ENCODE measurements around the gene CRBN.

Gene CRBN

GRCh38 chr3:3107858-3108257 lies 71.6 kb downstream of the CRBN start:
- H3K79me2 ChIP-seq (ENCODE audit: control insufficient read depth, insufficient read depth, low read length, poor library complexity), result no peaks in the 10 kb centered on the region
- H3K79me1 ChIP-seq (ENCODE audit: low read length), result no peaks in the 10 kb centered on the region
- H2AK5ac ChIP-seq (ENCODE audit: low read length), result no peak overlapping the region
- no peak overlapping the region for H3K27ac ChIP-seq (ENCODE audit: low read depth, low read length)
- no peaks in the 10 kb centered on the region for H3K27me3 ChIP-seq (ENCODE audit: insufficient read depth, low read length)
- H3K14ac ChIP-seq (ENCODE audit: low read length), result no peak overlapping the region
- H3K4me1 ChIP-seq (ENCODE audit: control insufficient read depth in 1 of 2, insufficient read depth in 2 of 2, low read length in 2 of 2), result no peaks in the 10 kb centered on the region
- H3K4me3 ChIP-seq (ENCODE audit: low read depth, low read length), result no peak overlapping the region
- H4K91ac ChIP-seq (ENCODE audit: low read depth, low read length), result no peak overlapping the region
- H2AFZ ChIP-seq (ENCODE audit: insufficient read depth, low read length, poor library complexity), result no peak overlapping the region
- no peak overlapping the region for H3K9ac ChIP-seq (ENCODE audit: low read length)
- no peak overlapping the region for H2BK120ac ChIP-seq (ENCODE audit: insufficient read depth, low read length, poor library complexity)
- no peaks in the 10 kb centered on the region for H3K9me3 ChIP-seq (ENCODE audit: insufficient read depth, low read depth, low read length)
- H3K36me3 ChIP-seq (ENCODE audit: control insufficient read depth in 1 of 2, insufficient read depth in 2 of 2, low read length in 2 of 2), result no peaks in the 10 kb centered on the region
- H2BK5ac ChIP-seq (ENCODE audit: low read depth, low read length, poor library complexity), result no peak overlapping the region
- H4K8ac ChIP-seq (ENCODE audit: low read depth, low read length), result no peak overlapping the region
- WGBS (ENCODE audit: extremely low coverage, insufficient coverage, insufficient read length), result no CpG with 5 or more reads among the region's 3 CpGs
- no peak overlapping the region for H3K18ac ChIP-seq (ENCODE audit: low read length)
- no peak overlapping the region for H3K4ac ChIP-seq (ENCODE audit: low read depth, low read length)
- H2BK12ac ChIP-seq (ENCODE audit: low read length), result no peak overlapping the region
- H3K23ac ChIP-seq (ENCODE audit: low read length), result no peak overlapping the region
- no peak overlapping the region for H3K4me2 ChIP-seq (ENCODE audit: low read length)
- no peak overlapping the region for H4K12ac ChIP-seq (ENCODE audit: low read depth, low read length)
- DNase-seq, result no peak

GRCh38 chr3:3107181-3107580 lies 72.3 kb downstream of the CRBN start:
- H2BK120ac ChIP-seq (ENCODE audit: insufficient read depth, low read length, poor library complexity), result no peak overlapping the region
- no peak overlapping the region for H3K4me3 ChIP-seq (ENCODE audit: low read depth, low read length)
- H4K91ac ChIP-seq (ENCODE audit: low read depth, low read length), result no peak overlapping the region
- no peak overlapping the region for H4K12ac ChIP-seq (ENCODE audit: low read depth, low read length)
- H3K79me2 ChIP-seq (ENCODE audit: control insufficient read depth, insufficient read depth, low read length, poor library complexity), result no peaks in the 10 kb centered on the region
- no peak overlapping the region for H2BK5ac ChIP-seq (ENCODE audit: low read depth, low read length, poor library complexity)
- no peaks in the 10 kb centered on the region for H3K4me1 ChIP-seq (ENCODE audit: control insufficient read depth in 1 of 2, insufficient read depth in 2 of 2, low read length in 2 of 2)
- H3K4ac ChIP-seq (ENCODE audit: low read depth, low read length), result no peak overlapping the region
- no peaks in the 10 kb centered on the region for H3K79me1 ChIP-seq (ENCODE audit: low read length)
- no peak overlapping the region for H3K18ac ChIP-seq (ENCODE audit: low read length)
- H4K8ac ChIP-seq (ENCODE audit: low read depth, low read length), result no peak overlapping the region
- H2BK12ac ChIP-seq (ENCODE audit: low read length), result no peak overlapping the region
- no peak for DNase-seq
- H3K9ac ChIP-seq (ENCODE audit: low read length), result no peak overlapping the region
- H3K36me3 ChIP-seq (ENCODE audit: control insufficient read depth in 1 of 2, insufficient read depth in 2 of 2, low read length in 2 of 2), result no peaks in the 10 kb centered on the region
- no peak overlapping the region for H3K4me2 ChIP-seq (ENCODE audit: low read length)
- no CpG with 5 or more reads among the region's 3 CpGs for WGBS (ENCODE audit: extremely low coverage, insufficient coverage, insufficient read length)
- H3K23ac ChIP-seq (ENCODE audit: low read length), result no peak overlapping the region
- no peak overlapping the region for H3K27ac ChIP-seq (ENCODE audit: low read depth, low read length)
- H3K27me3 ChIP-seq (ENCODE audit: insufficient read depth, low read length), result no peaks in the 10 kb centered on the region
- no peaks in the 10 kb centered on the region for H3K9me3 ChIP-seq (ENCODE audit: insufficient read depth, low read depth, low read length)
- H2AK5ac ChIP-seq (ENCODE audit: low read length), result no peak overlapping the region
- H2AFZ ChIP-seq (ENCODE audit: insufficient read depth, low read length, poor library complexity), result no peak overlapping the region
- H3K14ac ChIP-seq (ENCODE audit: low read length), result no peak overlapping the region

- Histone ChIP-seq H2AFZ (ENCODE audit: insufficient read depth, low read length, poor library complexity) (no peak overlapping the region), H3K23ac (ENCODE audit: low read length) (no peak overlapping the region), H3K4me3 (ENCODE audit: low read depth, low read length) (no peak overlapping the region), H2AK5ac (ENCODE audit: low read length) (no peak overlapping the region), H3K4ac (ENCODE audit: low read depth, low read length) (no peak overlapping the region), H3K79me2 (ENCODE audit: control insufficient read depth, insufficient read depth, low read length, poor library complexity) (no peaks in the 10 kb centered on the region), H3K36me3 (ENCODE audit: control insufficient read depth in 1 of 2, insufficient read depth in 2 of 2, low read length in 2 of 2) (no peaks in the 10 kb centered on the region), H3K18ac (ENCODE audit: low read length) (no peak overlapping the region), H3K9ac (ENCODE audit: low read length) (no peak overlapping the region), H4K91ac (ENCODE audit: low read depth, low read length) (no peak overlapping the region), H3K79me1 (ENCODE audit: low read length) (no peaks in the 10 kb centered on the region), H4K12ac (ENCODE audit: low read depth, low read length) (no peak overlapping the region), H3K4me2 (ENCODE audit: low read length) (no peak overlapping the region), H3K4me1 (ENCODE audit: control insufficient read depth in 1 of 2, insufficient read depth in 2 of 2, low read length in 2 of 2) (no peaks in the 10 kb centered on the region), H4K8ac (ENCODE audit: low read depth, low read length) (no peak overlapping the region), H2BK120ac (ENCODE audit: insufficient read depth, low read length, poor library complexity) (no peak overlapping the region), H3K27ac (ENCODE audit: low read depth, low read length) (no peak overlapping the region), H2BK5ac (ENCODE audit: low read depth, low read length, poor library complexity) (no peak overlapping the region), H3K14ac (ENCODE audit: low read length) (no peak overlapping the region), H2BK12ac (ENCODE audit: low read length) (no peak overlapping the region), H3K27me3 (ENCODE audit: insufficient read depth, low read length) (no peaks in the 10 kb centered on the region), H3K9me3 (ENCODE audit: insufficient read depth, low read depth, low read length) (no peaks in the 10 kb centered on the region)
- no CpG with 5 or more reads among the region's 4 CpGs for WGBS (ENCODE audit: extremely low coverage, insufficient coverage, insufficient read length)
- DNase-seq, result no peak
Measured at GRCh38 chr3:3105815-3106214, 73.7 kb downstream of the CRBN start.

- no peak overlapping the region for H4K8ac ChIP-seq (ENCODE audit: low read depth, low read length)
- H2BK5ac ChIP-seq (ENCODE audit: low read depth, low read length, poor library complexity), result no peak overlapping the region
- no peaks in the 10 kb centered on the region for H3K9me3 ChIP-seq (ENCODE audit: insufficient read depth, low read depth, low read length)
- no peak overlapping the region for H2AK5ac ChIP-seq (ENCODE audit: low read length)
- no peak overlapping the region for H3K14ac ChIP-seq (ENCODE audit: low read length)
- H3K36me3 ChIP-seq (ENCODE audit: control insufficient read depth in 1 of 2, insufficient read depth in 2 of 2, low read length in 2 of 2), result no peaks in the 10 kb centered on the region
- no peak overlapping the region for H3K4ac ChIP-seq (ENCODE audit: low read depth, low read length)
- no peak overlapping the region for H3K27ac ChIP-seq (ENCODE audit: low read depth, low read length)
- no peak overlapping the region for H3K4me3 ChIP-seq (ENCODE audit: low read depth, low read length)
- H3K79me1 ChIP-seq (ENCODE audit: low read length), result no peaks in the 10 kb centered on the region
- no peak overlapping the region for H3K9ac ChIP-seq (ENCODE audit: low read length)
- H3K4me2 ChIP-seq (ENCODE audit: low read length), result no peak overlapping the region
- no peak overlapping the region for H4K12ac ChIP-seq (ENCODE audit: low read depth, low read length)
- H3K4me1 ChIP-seq (ENCODE audit: control insufficient read depth in 1 of 2, insufficient read depth in 2 of 2, low read length in 2 of 2), result no peaks in the 10 kb centered on the region
- H2BK120ac ChIP-seq (ENCODE audit: insufficient read depth, low read length, poor library complexity), result no peak overlapping the region
- no peak for DNase-seq
- no peak overlapping the region for H4K91ac ChIP-seq (ENCODE audit: low read depth, low read length)
- no peak overlapping the region for H3K23ac ChIP-seq (ENCODE audit: low read length)
- H2BK12ac ChIP-seq (ENCODE audit: low read length), result no peak overlapping the region
- no CpG with 5 or more reads among the region's 3 CpGs for WGBS (ENCODE audit: extremely low coverage, insufficient coverage, insufficient read length)
- H3K79me2 ChIP-seq (ENCODE audit: control insufficient read depth, insufficient read depth, low read length, poor library complexity), result no peaks in the 10 kb centered on the region
- no peaks in the 10 kb centered on the region for H3K27me3 ChIP-seq (ENCODE audit: insufficient read depth, low read length)
- H3K18ac ChIP-seq (ENCODE audit: low read length), result no peak overlapping the region
- H2AFZ ChIP-seq (ENCODE audit: insufficient read depth, low read length, poor library complexity), result no peak overlapping the region
Measured at GRCh38 chr3:3105246-3105645, 74.2 kb downstream of the CRBN start.
